SK-N-SH (cell line): ENCODE data around the gene GUCA2B. TPM values are rescaled to one million over a fixed set of nuclear protein-coding genes. Genes with fewer than 3 reads are reported as not detected.

Source experiments
- CTCF ChIA-PET: fragments of 300-600, 350-600 bp; formaldehyde crosslinking; extraction: SDS; loops from one replicate; lab custom pipeline; 2021; lab: Yijun Ruan, JAX
- POLR2A ChIA-PET: fragments of 350-600 bp; sonication (Branson Sonifier 250); formaldehyde crosslinking; extraction: SDS; loops from one replicate; lab custom pipeline; 2020; ENCODE audit warnings: antibody characterized with exemption, inconsistent platforms; lab: Yijun Ruan, JAX
- DNase-seq: peaks from one replicate; pipeline ENCODE4 v3.0.0; 2012
- H2AFZ ChIP-seq: fragments of 200-600 bp; sonication (generic); 2 replicates; pipeline ENCODE4 v1.8.1; 2016; ENCODE audit warnings: antibody characterized with exemption, mild to moderate bottlenecking, low read depth
- H3F3A ChIP-seq: fragments of 200-600 bp; sonication (generic); replicated peaks from 2 replicates; pipeline ENCODE3; 2016; ENCODE audit warnings: antibody characterized with exemption, mild to moderate bottlenecking; ENCODE audit not compliant: insufficient read depth
- H3K27ac ChIP-seq, 2 experiments: fragments of 200-500 bp in 1 of 2; fragments of 200-600 bp in 1 of 2; sonication (Bioruptor generic) in 1 of 2; sonication (generic), shearing (Covaris generic) in 1 of 2; 2 replicates each; pipeline versions ENCODE4 v1.5.1 to v1.6.1; 2014 to 2016; ENCODE audit warnings: low read depth in 2 of 2, inconsistent platforms in 1 of 2, low read length in 1 of 2, mild to moderate bottlenecking in 1 of 2, mixed read lengths in 1 of 2
- H3K27me3 ChIP-seq: fragments of 200-600 bp; sonication (generic), shearing (Covaris generic); 2 replicates; pipeline ENCODE4 v1.6.1; 2016; ENCODE audit warnings: mixed run types; ENCODE audit not compliant: insufficient read depth
- H3K36me3 ChIP-seq, 2 experiments: fragments of 200-500 bp in 1 of 2; fragments of 200-600 bp in 1 of 2; sonication (Bioruptor generic) in 1 of 2; sonication (generic) in 1 of 2; replicated peaks in 1 of 2; 2 replicates each; pipeline versions ENCODE3 to v1.5.1; 2014 to 2016; ENCODE audit warnings: low read length in 1 of 2, mild to moderate bottlenecking in 1 of 2; ENCODE audit not compliant: insufficient read depth in 2 of 2, control insufficient read depth in 1 of 2
- H3K4me1 ChIP-seq, 2 experiments: fragments of 200-500 bp in 1 of 2; fragments of 200-600 bp in 1 of 2; sonication (Bioruptor generic) in 1 of 2; sonication (generic), shearing (Covaris generic) in 1 of 2; 2 replicates each; pipeline versions ENCODE4 v1.5.1 to v1.6.1; 2014 to 2016; ENCODE audit warnings: low read depth in 1 of 2, low read length in 1 of 2, mixed run types in 1 of 2; ENCODE audit not compliant: insufficient read depth in 2 of 2, control insufficient read depth in 1 of 2
- H3K4me2 ChIP-seq: fragments of 200-600 bp; sonication (generic), shearing (Covaris generic); 2 replicates; pipeline ENCODE4 v1.6.1; 2017; ENCODE audit warnings: mixed run types
- H3K4me3 ChIP-seq, 2 experiments: fragments of 200-500 bp in 1 of 2; fragments of 200-600 bp in 1 of 2; sonication (Bioruptor generic) in 1 of 2; sonication (generic), shearing (Covaris generic) in 1 of 2; 2 replicates each; pipeline versions ENCODE4 v1.5.1 to v1.8.1; 2014 to 2016; ENCODE audit warnings: low read depth in 2 of 2, inconsistent platforms in 1 of 2, low read length in 1 of 2, mild to moderate bottlenecking in 1 of 2, mixed read lengths in 1 of 2, moderate library complexity in 1 of 2
- H3K79me2 ChIP-seq: fragments of 200-600 bp; sonication (generic); 2 replicates; pipeline ENCODE4 v1.8.1; 2017; ENCODE audit warnings: mild to moderate bottlenecking; ENCODE audit not compliant: insufficient read depth
- H3K9ac ChIP-seq: fragments of 200-600 bp; sonication (generic); 2 replicates; pipeline ENCODE4 v1.6.1; 2017; ENCODE audit warnings: mixed run types
- H3K9me2 ChIP-seq: fragments of 200-600 bp; sonication (generic); 2 replicates; pipeline ENCODE4 v1.6.1; 2017; ENCODE audit warnings: mixed run types
- H3K9me3 ChIP-seq: fragments of 200-600 bp; sonication (generic); 2 replicates; pipeline ENCODE4 v1.6.1; 2017; ENCODE audit warnings: mixed run types, mild to moderate bottlenecking, moderate library complexity
- H4K20me1 ChIP-seq: fragments of 200-600 bp; sonication (generic); 2 replicates; pipeline ENCODE4 v1.6.1; 2017; ENCODE audit warnings: mild to moderate bottlenecking, mixed run types; ENCODE audit not compliant: insufficient read depth
- FOXJ3 ChIP-seq: sonication (generic); formaldehyde crosslinking; IDR thresholded peaks from 2 replicates; pipeline ENCODE4 v1.5.1; 2020; ENCODE audit warnings: mild to moderate bottlenecking, missing genetic modification reagents
- FOXM1 ChIP-seq: IDR thresholded peaks from 2 replicates; pipeline ENCODE4 v1.4.0; 2012; ENCODE audit warnings: low read depth, mild to moderate bottlenecking
- GATA2 ChIP-seq: sonication (generic); formaldehyde crosslinking; IDR thresholded peaks from 2 replicates; pipeline ENCODE4 v1.5.0; 2020; ENCODE audit warnings: mild to moderate bottlenecking, missing genetic modification reagents
- JUND ChIP-seq: IDR thresholded peaks from 2 replicates; pipeline ENCODE4 v1.4.0; 2012
- MEF2A ChIP-seq: IDR thresholded peaks from 2 replicates; pipeline ENCODE4 v1.4.0; 2012; ENCODE audit warnings: low read depth, borderline replicate concordance
- MXI1 ChIP-seq: IDR thresholded peaks from 2 replicates; pipeline ENCODE4 v1.6.1; 2012; ENCODE audit warnings: mild to moderate bottlenecking, low read depth, low read length, improper control_type of control experiment
- NFIC ChIP-seq: IDR thresholded peaks from 2 replicates; pipeline ENCODE4 v1.4.0; 2012; ENCODE audit warnings: borderline replicate concordance
- NRF1 ChIP-seq: IDR thresholded peaks from 2 replicates; pipeline ENCODE4 v1.6.1; 2012; ENCODE audit warnings: low read depth, mild to moderate bottlenecking, low read length
- RXRA ChIP-seq: IDR thresholded peaks from 2 replicates; pipeline ENCODE4 v1.4.0; 2012; ENCODE audit warnings: low read depth, mild to moderate bottlenecking, borderline replicate concordance
- SMC3 ChIP-seq: IDR thresholded peaks from 2 replicates; pipeline ENCODE4 v1.6.1; 2012; ENCODE audit warnings: low read depth, low read length, improper control_type of control experiment
- TAF1 ChIP-seq: IDR thresholded peaks from 2 replicates; pipeline ENCODE4 v1.6.1; 2012; ENCODE audit warnings: low read depth, mild to moderate bottlenecking, low read length, moderate library complexity, borderline replicate concordance
- TCF12 ChIP-seq: IDR thresholded peaks from 2 replicates; pipeline ENCODE4 v1.4.0; 2012
- TEAD4 ChIP-seq: IDR thresholded peaks from 2 replicates; pipeline ENCODE4 v1.4.0; 2012; ENCODE audit warnings: mild to moderate bottlenecking, borderline replicate concordance; ENCODE audit not compliant: insufficient read depth
- USF1 ChIP-seq: IDR thresholded peaks from 2 replicates; pipeline ENCODE4 v1.4.0; 2012; ENCODE audit warnings: low read depth, borderline replicate concordance
- YY1 ChIP-seq: IDR thresholded peaks from 2 replicates; pipeline ENCODE4 v1.4.0; 2012; ENCODE audit warnings: low read depth, mild to moderate bottlenecking
- WGBS: methylation state at CpG from one replicate; pipeline ENCODE4 v1.1.6; 2017; ENCODE audit warnings: low lambda C conversion rate; 5-methylcytosine and 5-hydroxymethylcytosine counted together
- polyA plus RNA-seq, 3 experiments: library from polyadenylated mRNA; depleted of rRNA; stranded (reverse); fragments of >200 nt; gene quantifications; 2 replicates each; pipeline ENCODE4 v1.2.3, GENCODE V29; 2012
- TF ChIP-seq, protein P1 (sequence below): IDR thresholded peaks from 2 replicates; pipeline ENCODE4 v1.6.1; 2012; ENCODE audit warnings: mild to moderate bottlenecking, low read depth, low read length, moderate library complexity
- TF ChIP-seq, protein P2 (sequence below): fragments of 200-600 bp; sonication (generic); IDR thresholded peaks from 2 replicates; pipeline ENCODE4 v1.6.1; 2017; ENCODE audit warnings: antibody characterized with exemption, mild to moderate bottlenecking, moderate library complexity

Gene GUCA2B
- polyA plus RNA-seq, 1 of the 3 experiments (the other 2 are of a cell fraction), result not detected

DNA sequence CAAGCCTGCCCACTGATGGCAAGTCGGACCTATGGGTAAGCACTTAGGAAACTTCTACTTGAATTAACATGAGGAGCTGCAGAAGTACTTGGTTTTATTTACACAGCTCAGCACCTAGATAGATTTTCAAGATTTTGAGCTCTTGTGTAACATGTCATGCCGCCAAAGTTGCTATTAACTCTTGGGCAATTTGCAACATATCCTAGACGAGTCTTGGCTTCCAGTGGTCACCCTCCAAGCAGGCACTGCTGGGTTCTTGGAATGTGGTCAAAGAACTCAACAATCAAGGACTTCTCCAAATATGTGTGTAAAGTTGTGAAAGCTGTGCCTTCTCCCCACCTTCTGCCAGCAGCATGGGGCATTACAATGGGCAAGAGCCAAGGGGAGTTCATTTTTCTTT lies 17.8 kb upstream of the GUCA2B start:
- Histone ChIP-seq H3K79me2 (no peaks in the 10 kb centered on the region), H3K4me2 (no peak overlapping the region), H3F3A (no peaks in the 10 kb centered on the region), H3K4me3 (no peak overlapping the region), H3K27me3 (peaks cover 12% of the 10 kb centered on the region; the same call in 1 of the 2 replicates), H4K20me1 (no peaks in the 10 kb centered on the region), H3K9me2 (no peaks in the 10 kb centered on the region), H3K9ac (no peak overlapping the region), H3K9me3 (no peaks in the 10 kb centered on the region), H3K27ac (no peak overlapping the region), H3K4me1 (no peaks in the 10 kb centered on the region), H2AFZ (no peak overlapping the region), H3K36me3 (no peaks in the 10 kb centered on the region)
- 18% methylated on average over 3 of the region's 3 CpGs for WGBS
- ChIA-PET CTCF (interaction anchor here (1.0 to 4.3 kb wide), 3 partner anchors 12 to 717 kb away, joined by 3 to 15 read pairs (median 4); no protein-coding TSS in a partner anchor), POLR2A (no interaction called here)
- no peak for DNase-seq
- TF ChIP-seq JUND, result no peak

GRCh38 chr1:42136466-42136865 lies 16.7 kb upstream of the GUCA2B start:
- no peaks in the 10 kb centered on the region for H3K79me2 ChIP-seq
- H3F3A ChIP-seq, result no peaks in the 10 kb centered on the region
- no peak overlapping the region for H3K4me3 ChIP-seq
- no peak for DNase-seq
- no peak overlapping the region for H3K4me2 ChIP-seq
- H3K27me3 ChIP-seq, result peaks cover 12% of the 10 kb centered on the region; the same call in 1 of the 2 replicates
- H3K9me2 ChIP-seq, result no peaks in the 10 kb centered on the region
- H3K36me3 ChIP-seq, result no peaks in the 10 kb centered on the region
- H4K20me1 ChIP-seq, result no peaks in the 10 kb centered on the region
- H3K4me1 ChIP-seq, result no peaks in the 10 kb centered on the region
- no peaks in the 10 kb centered on the region for H3K9me3 ChIP-seq
- CTCF ChIA-PET, result interaction anchor here (0.8 to 4.3 kb wide), 3 partner anchors 11 to 718 kb away, joined by 3 to 15 read pairs (median 3); no protein-coding TSS in a partner anchor
- H3K9ac ChIP-seq, result no peak overlapping the region
- H2AFZ ChIP-seq, result no peak overlapping the region
- POLR2A ChIA-PET, result no interaction called here
- no peak overlapping the region for H3K27ac ChIP-seq
- no peak for TF ChIP-seq RXRA

DNA sequence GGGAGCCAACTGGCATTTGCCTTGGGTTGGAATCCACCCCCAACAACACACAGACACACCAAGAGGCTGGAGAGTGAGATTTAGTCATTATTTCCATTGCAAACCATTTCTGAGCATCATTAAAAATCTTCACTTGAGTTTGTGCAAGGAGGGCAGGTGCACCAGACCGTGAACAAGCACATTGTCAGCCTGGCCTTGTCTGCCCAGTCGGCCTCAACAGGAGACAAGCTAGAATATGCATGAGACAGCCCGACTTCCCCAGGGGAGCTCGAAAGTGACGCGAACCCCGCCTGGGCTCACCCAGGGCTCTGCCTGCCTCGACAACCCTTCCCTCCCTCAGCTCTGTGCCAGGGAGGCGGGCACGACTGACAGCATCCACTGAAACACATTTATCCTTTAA lies 15.4 kb upstream of the GUCA2B start:
- no peaks in the 10 kb centered on the region for H3K79me2 ChIP-seq
- CTCF ChIA-PET, result interaction anchor here (1.2 to 4.3 kb wide), 3 partner anchors 10 to 621 kb away, joined by 4 to 15 read pairs (median 13); no protein-coding TSS in a partner anchor
- H3K9me3 ChIP-seq, result no peaks in the 10 kb centered on the region
- DNase-seq, result no peak
- TF ChIP-seq USF1 (no peak), RXRA (no peak), MXI1 (no peak), SMC3 (no peak), TEAD4 (no peak), NFIC (no peak), FOXJ3 (CRISPR knock-in tag) (no peak), NRF1 (no peak), FOXM1 (no peak), TAF1 (no peak), GATA2 (no peak), YY1 (no peak), MEF2A (no peak), TCF12 (no peak)
- TF ChIP-seq, protein P1, sequence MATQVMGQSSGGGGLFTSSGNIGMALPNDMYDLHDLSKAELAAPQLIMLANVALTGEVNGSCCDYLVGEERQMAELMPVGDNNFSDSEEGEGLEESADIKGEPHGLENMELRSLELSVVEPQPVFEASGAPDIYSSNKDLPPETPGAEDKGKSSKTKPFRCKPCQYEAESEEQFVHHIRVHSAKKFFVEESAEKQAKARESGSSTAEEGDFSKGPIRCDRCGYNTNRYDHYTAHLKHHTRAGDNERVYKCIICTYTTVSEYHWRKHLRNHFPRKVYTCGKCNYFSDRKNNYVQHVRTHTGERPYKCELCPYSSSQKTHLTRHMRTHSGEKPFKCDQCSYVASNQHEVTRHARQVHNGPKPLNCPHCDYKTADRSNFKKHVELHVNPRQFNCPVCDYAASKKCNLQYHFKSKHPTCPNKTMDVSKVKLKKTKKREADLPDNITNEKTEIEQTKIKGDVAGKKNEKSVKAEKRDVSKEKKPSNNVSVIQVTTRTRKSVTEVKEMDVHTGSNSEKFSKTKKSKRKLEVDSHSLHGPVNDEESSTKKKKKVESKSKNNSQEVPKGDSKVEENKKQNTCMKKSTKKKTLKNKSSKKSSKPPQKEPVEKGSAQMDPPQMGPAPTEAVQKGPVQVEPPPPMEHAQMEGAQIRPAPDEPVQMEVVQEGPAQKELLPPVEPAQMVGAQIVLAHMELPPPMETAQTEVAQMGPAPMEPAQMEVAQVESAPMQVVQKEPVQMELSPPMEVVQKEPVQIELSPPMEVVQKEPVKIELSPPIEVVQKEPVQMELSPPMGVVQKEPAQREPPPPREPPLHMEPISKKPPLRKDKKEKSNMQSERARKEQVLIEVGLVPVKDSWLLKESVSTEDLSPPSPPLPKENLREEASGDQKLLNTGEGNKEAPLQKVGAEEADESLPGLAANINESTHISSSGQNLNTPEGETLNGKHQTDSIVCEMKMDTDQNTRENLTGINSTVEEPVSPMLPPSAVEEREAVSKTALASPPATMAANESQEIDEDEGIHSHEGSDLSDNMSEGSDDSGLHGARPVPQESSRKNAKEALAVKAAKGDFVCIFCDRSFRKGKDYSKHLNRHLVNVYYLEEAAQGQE, result no peak
- TF ChIP-seq, protein P2, sequence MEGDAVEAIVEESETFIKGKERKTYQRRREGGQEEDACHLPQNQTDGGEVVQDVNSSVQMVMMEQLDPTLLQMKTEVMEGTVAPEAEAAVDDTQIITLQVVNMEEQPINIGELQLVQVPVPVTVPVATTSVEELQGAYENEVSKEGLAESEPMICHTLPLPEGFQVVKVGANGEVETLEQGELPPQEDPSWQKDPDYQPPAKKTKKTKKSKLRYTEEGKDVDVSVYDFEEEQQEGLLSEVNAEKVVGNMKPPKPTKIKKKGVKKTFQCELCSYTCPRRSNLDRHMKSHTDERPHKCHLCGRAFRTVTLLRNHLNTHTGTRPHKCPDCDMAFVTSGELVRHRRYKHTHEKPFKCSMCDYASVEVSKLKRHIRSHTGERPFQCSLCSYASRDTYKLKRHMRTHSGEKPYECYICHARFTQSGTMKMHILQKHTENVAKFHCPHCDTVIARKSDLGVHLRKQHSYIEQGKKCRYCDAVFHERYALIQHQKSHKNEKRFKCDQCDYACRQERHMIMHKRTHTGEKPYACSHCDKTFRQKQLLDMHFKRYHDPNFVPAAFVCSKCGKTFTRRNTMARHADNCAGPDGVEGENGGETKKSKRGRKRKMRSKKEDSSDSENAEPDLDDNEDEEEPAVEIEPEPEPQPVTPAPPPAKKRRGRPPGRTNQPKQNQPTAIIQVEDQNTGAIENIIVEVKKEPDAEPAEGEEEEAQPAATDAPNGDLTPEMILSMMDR, result no peak
- no peak overlapping the region for H3K4me3 ChIP-seq
- whole genome bisulfite sequencing, result 71% methylated on average over 9 of the region's 10 CpGs
- POLR2A ChIA-PET, result no interaction called here
- no peak overlapping the region for H2AFZ ChIP-seq
- H4K20me1 ChIP-seq, result no peaks in the 10 kb centered on the region
- no peak overlapping the region for H3K4me2 ChIP-seq
- H3K27ac ChIP-seq, result no peak overlapping the region
- no peaks in the 10 kb centered on the region for H3K4me1 ChIP-seq
- H3K9me2 ChIP-seq, result no peaks in the 10 kb centered on the region
- no peak overlapping the region for H3K9ac ChIP-seq
- H3K27me3 ChIP-seq, result peaks cover 12% of the 10 kb centered on the region; the same call in 1 of the 2 replicates
- no peaks in the 10 kb centered on the region for H3K36me3 ChIP-seq
- H3F3A ChIP-seq, result no peaks in the 10 kb centered on the region
